Right lobe of liver (tissue), 4 donors: ENCODE results near the gene PCED1B.

ENCODE experiments used
- POLR2A ChIP-seq: fragments of 450-650 bp; IDR thresholded peaks from one replicate; pipeline ENCODE4 v1.6.1; 2017; ENCODE audit warnings: antibody characterized with exemption, mild to moderate bottlenecking
- TF ChIP-seq, protein P1 (sequence below), 4 donors: fragments of 200-600 bp in 3 of 4; fragments of 450-650 bp in 1 of 4; IDR thresholded peaks; one replicate each; pipeline versions ENCODE4 v1.5.1 to v1.8.0; 2016 to 2022; ENCODE audit warnings: antibody characterized with exemption in 4 of 4, mild to moderate bottlenecking in 2 of 4
- donor health status: DM: no; HTN: no; CAD: no.
- donor health status: DM: no; HTN: no; CAD: no.
- donor health status: DM: no; HTN: yes; CAD: no.

DNA sequence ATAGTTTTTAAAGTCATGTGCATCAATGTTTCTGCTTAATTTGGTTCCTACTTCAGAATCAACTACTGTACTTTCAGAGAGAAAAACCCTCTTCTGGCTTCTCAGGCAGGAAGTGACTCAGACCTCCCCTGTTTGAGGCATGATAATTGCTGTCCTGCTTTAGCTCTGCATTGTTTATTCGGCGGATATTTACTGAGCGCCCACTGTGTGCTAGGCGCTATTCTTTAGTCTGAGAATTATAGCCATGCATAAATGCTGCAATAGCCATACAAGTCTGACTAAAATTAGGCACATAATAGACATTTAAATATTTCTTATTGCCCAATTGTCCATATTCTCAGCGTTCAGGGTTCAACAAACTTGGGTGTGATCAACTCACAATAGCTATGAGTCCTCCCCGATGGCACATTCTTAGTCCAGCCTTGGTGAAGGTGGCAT is 6.4 kb downstream of the PCED1B start:
- TF ChIP-seq, protein P1, sequence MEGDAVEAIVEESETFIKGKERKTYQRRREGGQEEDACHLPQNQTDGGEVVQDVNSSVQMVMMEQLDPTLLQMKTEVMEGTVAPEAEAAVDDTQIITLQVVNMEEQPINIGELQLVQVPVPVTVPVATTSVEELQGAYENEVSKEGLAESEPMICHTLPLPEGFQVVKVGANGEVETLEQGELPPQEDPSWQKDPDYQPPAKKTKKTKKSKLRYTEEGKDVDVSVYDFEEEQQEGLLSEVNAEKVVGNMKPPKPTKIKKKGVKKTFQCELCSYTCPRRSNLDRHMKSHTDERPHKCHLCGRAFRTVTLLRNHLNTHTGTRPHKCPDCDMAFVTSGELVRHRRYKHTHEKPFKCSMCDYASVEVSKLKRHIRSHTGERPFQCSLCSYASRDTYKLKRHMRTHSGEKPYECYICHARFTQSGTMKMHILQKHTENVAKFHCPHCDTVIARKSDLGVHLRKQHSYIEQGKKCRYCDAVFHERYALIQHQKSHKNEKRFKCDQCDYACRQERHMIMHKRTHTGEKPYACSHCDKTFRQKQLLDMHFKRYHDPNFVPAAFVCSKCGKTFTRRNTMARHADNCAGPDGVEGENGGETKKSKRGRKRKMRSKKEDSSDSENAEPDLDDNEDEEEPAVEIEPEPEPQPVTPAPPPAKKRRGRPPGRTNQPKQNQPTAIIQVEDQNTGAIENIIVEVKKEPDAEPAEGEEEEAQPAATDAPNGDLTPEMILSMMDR (IDR thresholded peaks at IDR 0.05) = no peak
- TF ChIP-seq POLR2A = no peak
